HG03439 (cell line): Measurements from ENCODE around the gene HBG1.

ENCODE experiments used
- ATAC-seq: cut with Tn5 transposase; IDR thresholded peaks from one replicate; pipeline ENCODE4 v1.9.1; 2021; ENCODE audit warnings: mild to moderate bottlenecking, moderate library complexity; ENCODE audit not compliant: unreplicated experiment

HBG1 gene

DNA sequence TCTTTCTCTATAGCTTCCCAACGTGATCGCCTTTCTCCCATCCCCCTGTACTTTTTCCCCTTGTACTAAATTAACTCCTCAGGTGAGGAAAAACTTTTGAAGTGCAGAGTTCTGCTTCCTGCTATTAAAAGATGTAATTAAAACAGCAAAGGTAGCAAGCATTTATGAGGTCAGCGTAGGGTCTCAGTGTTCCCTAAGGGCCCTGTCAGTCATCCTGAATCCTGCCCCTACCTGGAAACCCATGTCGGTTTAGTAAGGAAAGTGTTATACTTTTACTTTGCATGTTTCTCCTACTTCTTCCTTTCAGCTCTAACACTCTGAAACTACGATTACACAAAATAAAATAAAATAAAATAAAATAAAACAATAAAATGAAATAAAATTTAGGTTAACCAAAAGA lies 21.5 kb downstream of the HBG1 start:
- no peak for ATAC-seq

DNA sequence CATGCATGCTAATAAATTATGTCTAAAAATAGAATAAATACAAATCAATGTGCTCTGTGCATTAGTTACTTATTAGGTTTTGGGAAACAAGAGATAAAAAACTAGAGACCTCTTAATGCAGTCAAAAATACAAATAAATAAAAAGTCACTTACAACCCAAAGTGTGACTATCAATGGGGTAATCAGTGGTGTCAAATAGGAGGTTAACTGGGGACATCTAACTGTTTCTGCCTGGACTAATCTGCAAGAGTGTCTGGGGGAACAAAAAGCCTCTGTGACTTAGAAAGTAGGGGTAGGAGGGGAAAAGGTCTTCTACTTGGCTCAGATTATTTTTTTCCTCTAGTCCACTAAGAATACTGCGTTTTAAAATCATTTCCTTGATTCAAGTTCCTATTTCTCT lies 22.0 kb downstream of the HBG1 start:
- ATAC-seq = no peak

GRCh38 chr11:5226732-5227310 lies 22.8 kb downstream of the HBG1 start, which contains the start of gene HBB:
TSS of gene HBB (minus strand) at chr11:5227071. CDS start at chr11:5227021, 50 bp downstream.
- no peak for ATAC-seq

DNA sequence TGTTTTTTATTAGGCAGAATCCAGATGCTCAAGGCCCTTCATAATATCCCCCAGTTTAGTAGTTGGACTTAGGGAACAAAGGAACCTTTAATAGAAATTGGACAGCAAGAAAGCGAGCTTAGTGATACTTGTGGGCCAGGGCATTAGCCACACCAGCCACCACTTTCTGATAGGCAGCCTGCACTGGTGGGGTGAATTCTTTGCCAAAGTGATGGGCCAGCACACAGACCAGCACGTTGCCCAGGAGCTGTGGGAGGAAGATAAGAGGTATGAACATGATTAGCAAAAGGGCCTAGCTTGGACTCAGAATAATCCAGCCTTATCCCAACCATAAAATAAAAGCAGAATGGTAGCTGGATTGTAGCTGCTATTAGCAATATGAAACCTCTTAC lies 24.2 kb downstream of the HBG1 start:
- ATAC-seq = no peak

GRCh38 chr11:5224538-5225479 lies 24.8 kb downstream of the HBG1 start:
- no peak for ATAC-seq

- ATAC-seq = no peak
Observed at GRCh38 chr11:5223686-5224085, 26.0 kb downstream of the HBG1 start.

DNA sequence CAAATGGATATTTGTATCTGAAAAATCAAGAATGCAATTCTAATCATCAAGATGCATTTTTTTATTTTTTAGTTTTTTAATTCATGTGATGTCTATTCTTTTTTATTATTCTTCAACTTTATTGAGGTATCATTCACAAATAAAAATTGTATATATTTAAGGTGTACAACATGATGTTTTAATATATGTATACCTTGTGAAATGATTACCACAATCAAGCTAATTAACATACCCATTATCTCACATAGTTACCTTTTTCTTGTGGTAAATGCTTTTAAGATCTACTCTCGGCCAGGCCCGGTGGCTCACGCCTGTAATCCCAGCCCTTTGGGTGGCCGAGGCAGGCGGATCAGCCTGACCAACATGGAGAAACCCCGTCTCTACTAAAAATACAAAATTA lies 26.5 kb downstream of the HBG1 start:
- ATAC-seq = no peak

- no peak for ATAC-seq
Observed at GRCh38 chr11:5210376-5210885, 39.2 kb downstream of the HBG1 start.

- ATAC-seq = no peak
Observed at GRCh38 chr11:5204787-5205186, 44.9 kb downstream of the HBG1 start.

DNA sequence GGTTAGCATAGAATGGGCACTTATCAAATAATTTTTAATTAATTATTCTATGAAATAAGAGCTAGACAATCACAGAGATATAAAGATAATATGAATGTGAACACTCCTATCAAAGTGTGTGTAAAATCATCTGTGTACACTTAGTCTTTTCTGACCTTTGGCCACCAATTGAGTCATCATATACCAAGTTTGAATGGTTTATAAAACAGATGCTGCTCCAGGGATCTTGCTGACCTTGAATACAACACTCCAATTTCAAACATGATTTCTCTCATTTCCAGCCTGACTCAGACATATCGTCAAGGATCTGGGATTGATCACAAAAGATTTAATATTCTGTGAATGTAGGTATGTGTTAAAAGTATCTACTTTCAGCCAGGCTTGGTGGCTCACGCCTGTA lies 46.3 kb downstream of the HBG1 start:
- no peak for ATAC-seq

DNA sequence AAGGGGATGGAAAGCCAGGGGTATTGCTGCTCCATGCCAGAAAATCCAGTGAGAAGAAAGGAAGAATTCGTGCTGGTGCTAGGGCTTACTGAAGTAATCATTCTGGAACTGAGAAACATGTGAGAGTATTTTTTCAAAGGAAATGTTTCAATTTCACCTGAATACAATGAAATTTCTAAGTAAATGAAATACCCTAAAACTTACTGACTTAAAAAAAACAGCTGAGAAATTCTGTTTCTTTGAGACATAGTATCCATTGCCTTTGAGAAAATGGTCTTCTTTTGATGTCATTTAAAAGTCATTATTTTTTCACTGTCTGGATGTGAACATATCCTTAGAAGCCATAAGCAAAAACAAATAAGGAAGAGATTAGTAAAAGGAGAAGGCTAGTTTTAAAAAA lies 49.1 kb downstream of the HBG1 start, which contains the start of gene OR51V1:
OR51V1 (minus strand) TSS at position 101 of the 400 bp plus-strand sequence; CDS start at position 101, 0 bp downstream.
- ATAC-seq = no peak

- ATAC-seq = no peak
Observed at GRCh38 chr11:5198285-5198684, 51.4 kb downstream of the HBG1 start.
